Muscle of leg (tissue), 11 donors: ENCODE data around the gene LKAAEAR1. TPM values are rescaled to one million over a fixed set of nuclear protein-coding genes. Genes with fewer than 3 reads are reported as not detected.

Experiments used
- DNase-seq: peaks from one replicate; pipeline ENCODE4 v3.0.0; 2013
- H3K27ac ChIP-seq: one replicate; pipeline ENCODE4 v1.5.1; 2013; ENCODE audit warnings: mild to moderate bottlenecking, low read length, control low read depth
- H3K27me3 ChIP-seq: one replicate; pipeline ENCODE4 v1.6.1; 2013; ENCODE audit warnings: low read length; ENCODE audit not compliant: control insufficient read depth, insufficient read depth
- H3K36me3 ChIP-seq: one replicate; pipeline ENCODE4 v1.6.1; 2013; ENCODE audit warnings: low read length; ENCODE audit not compliant: control insufficient read depth, insufficient read depth
- H3K4me1 ChIP-seq: one replicate; pipeline ENCODE4 v1.6.1; 2013; ENCODE audit warnings: low read length; ENCODE audit not compliant: control insufficient read depth, insufficient read depth
- H3K4me3 ChIP-seq: one replicate; pipeline ENCODE4 v1.5.1; 2013; ENCODE audit warnings: low read length, control low read depth
- H3K9me3 ChIP-seq: replicated peaks from 2 replicates; pipeline ENCODE4 v1.6.1; 2013; ENCODE audit warnings: low read depth, low read length; ENCODE audit not compliant: control insufficient read depth
- WGBS: methylation state at CpG from one replicate; pipeline ENCODE4 v1.1.5; 2013; ENCODE audit warnings: missing lambda C conversion rate; ENCODE audit not compliant: insufficient coverage; 5-methylcytosine and 5-hydroxymethylcytosine counted together
- polyA plus RNA-seq, 8 donors: library from polyadenylated mRNA; unstranded; fragments of 120-200 nt; gene quantifications; one replicate each; pipeline versions ENCODE4 v1.2.1 to v1.2.3, GENCODE V29; 2013; ENCODE audit warnings: inconsistent platforms in 1 of 8, low replicate concordance in 1 of 8; ENCODE audit not compliant: insufficient read length in 8 of 8, insufficient read depth in 1 of 8
- total RNA-seq: library from RNA; stranded (reverse); fragments of 120-200 nt; gene quantifications from one replicate; pipeline ENCODE4 v1.2.4, GENCODE V29; 2013

Gene LKAAEAR1
- total and polyA plus RNA-seq, 9 donors: 0.27 to 0.28 (median 0.27) TPM; not detected in 5

DNA sequence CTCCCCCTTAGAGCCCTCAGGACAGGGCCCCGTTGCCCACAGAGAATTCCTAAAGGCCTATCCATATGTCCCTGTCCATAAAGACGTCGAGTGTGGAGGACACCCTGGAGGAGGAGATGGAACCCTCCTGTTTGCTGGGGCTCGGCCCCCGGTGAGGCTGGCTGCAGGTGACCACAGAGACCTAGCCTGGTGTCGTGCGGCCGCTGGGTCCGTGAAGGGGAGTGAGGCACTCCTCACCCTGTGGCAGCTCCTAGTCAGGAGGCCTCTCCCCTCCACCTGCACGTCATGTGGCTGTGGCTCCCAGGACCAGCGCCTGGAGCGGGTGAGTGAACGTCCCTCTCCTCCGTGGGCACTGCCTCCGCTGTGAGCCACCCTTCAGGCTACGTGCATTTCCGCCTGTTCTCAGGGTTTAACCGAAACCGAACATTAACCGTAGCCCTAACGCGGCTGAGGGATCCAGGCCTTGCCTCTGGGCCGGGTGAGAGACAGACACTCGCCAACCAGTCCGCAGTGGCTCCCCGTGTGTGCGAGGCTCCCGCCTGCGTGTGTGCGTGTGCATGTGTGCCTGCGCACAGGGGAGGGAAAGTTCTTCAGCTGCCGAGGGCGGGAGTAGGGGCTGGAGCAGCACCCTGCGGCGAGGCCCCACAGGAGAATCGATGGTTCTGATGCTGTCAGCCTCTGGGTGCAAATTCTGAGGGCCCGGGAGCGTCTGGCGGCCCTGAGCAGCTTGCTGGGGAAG lies 27.1 kb downstream of the LKAAEAR1 start:
- H3K4me3 ChIP-seq: no peak overlapping the region
- peak overlapping the region; percentile 67 for H3K27ac ChIP-seq
- no peak for DNase-seq
- no peaks in the 10 kb centered on the region for H3K36me3 ChIP-seq
- H3K27me3 ChIP-seq: peaks cover 25% of the 10 kb centered on the region
- peaks cover 43% of the 10 kb centered on the region for H3K4me1 ChIP-seq
- 47% methylated on average over 30 of the region's 39 CpGs for WGBS
- no peaks in the 10 kb centered on the region for H3K9me3 ChIP-seq

GRCh38 chr20:64056639-64056888 lies 27.6 kb downstream of the LKAAEAR1 start:
- Histone ChIP-seq H3K4me1 (peaks cover 47% of the 10 kb centered on the region), H3K9me3 (no peaks in the 10 kb centered on the region), H3K36me3 (no peaks in the 10 kb centered on the region), H3K27me3 (peaks cover 30% of the 10 kb centered on the region), H3K4me3 (no peak overlapping the region), H3K27ac (peak overlapping the region; percentile 67)
- no peak for DNase-seq
- 38% methylated on average over 5 of the region's 7 CpGs for WGBS

GRCh38 chr20:64055893-64056638 lies 28.1 kb downstream of the LKAAEAR1 start:
- peaks cover 49% of the 10 kb centered on the region for H3K4me1 ChIP-seq

DNA sequence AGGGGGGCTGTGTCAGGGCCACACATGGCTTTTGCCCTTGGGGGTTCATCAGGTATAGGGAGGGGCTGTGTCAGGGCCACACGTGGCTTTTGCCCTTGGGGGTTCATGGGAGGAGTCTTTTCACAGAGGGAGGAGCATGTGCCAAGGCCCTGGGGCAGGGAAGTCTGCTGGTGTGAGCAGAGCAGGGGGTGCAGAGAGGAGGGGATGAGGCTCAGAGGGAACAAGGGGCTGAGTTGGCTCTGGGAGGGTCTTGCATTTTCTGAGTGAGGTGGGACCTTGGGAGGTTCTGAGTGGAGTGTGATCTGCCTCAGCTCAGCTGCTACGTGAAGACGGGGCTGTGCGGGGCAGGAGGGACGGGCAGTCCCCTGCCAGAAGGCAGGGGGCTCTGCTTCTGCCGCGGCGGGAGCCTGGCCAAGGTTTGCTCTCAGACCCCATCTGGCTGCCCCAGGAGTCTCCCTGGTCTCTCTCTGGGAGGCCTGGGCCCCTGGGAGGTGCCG lies 28.8 kb downstream of the LKAAEAR1 start:
- H3K4me3 ChIP-seq: no peak overlapping the region
- DNase-seq: no peak
- peaks cover 41% of the 10 kb centered on the region for H3K27me3 ChIP-seq
- no peaks in the 10 kb centered on the region for H3K9me3 ChIP-seq
- H3K27ac ChIP-seq: peak overlapping the region; percentile 74
- peaks cover 53% of the 10 kb centered on the region for H3K4me1 ChIP-seq
- H3K36me3 ChIP-seq: no peaks in the 10 kb centered on the region
- WGBS: 63% methylated on average over 9 of the region's 9 CpGs

More at GRCh38 chr20:64055893-64056638, 28.1 kb downstream of the LKAAEAR1 start:
- Histone ChIP-seq H3K9me3 (no peaks in the 10 kb centered on the region), H3K36me3 (no peaks in the 10 kb centered on the region), H3K4me3 (no peak overlapping the region), H3K27me3 (peaks cover 35% of the 10 kb centered on the region), H3K27ac (peak overlapping the region; percentile 74)
- WGBS: 45% methylated on average over 17 of the region's 22 CpGs
- peak; percentile 49 for DNase-seq

GRCh38 chr20:64053841-64054661 lies 30.1 kb downstream of the LKAAEAR1 start:
- Histone ChIP-seq H3K36me3 (no peaks in the 10 kb centered on the region), H3K4me1 (peaks cover 60% of the 10 kb centered on the region), H3K27ac (peak overlapping the region; percentile 77), H3K27me3 (peaks cover 50% of the 10 kb centered on the region), H3K9me3 (no peaks in the 10 kb centered on the region), H3K4me3 (no peak overlapping the region)
- WGBS: 24% methylated on average over 9 of the region's 17 CpGs
- DNase-seq: peak; percentile 79

DNA sequence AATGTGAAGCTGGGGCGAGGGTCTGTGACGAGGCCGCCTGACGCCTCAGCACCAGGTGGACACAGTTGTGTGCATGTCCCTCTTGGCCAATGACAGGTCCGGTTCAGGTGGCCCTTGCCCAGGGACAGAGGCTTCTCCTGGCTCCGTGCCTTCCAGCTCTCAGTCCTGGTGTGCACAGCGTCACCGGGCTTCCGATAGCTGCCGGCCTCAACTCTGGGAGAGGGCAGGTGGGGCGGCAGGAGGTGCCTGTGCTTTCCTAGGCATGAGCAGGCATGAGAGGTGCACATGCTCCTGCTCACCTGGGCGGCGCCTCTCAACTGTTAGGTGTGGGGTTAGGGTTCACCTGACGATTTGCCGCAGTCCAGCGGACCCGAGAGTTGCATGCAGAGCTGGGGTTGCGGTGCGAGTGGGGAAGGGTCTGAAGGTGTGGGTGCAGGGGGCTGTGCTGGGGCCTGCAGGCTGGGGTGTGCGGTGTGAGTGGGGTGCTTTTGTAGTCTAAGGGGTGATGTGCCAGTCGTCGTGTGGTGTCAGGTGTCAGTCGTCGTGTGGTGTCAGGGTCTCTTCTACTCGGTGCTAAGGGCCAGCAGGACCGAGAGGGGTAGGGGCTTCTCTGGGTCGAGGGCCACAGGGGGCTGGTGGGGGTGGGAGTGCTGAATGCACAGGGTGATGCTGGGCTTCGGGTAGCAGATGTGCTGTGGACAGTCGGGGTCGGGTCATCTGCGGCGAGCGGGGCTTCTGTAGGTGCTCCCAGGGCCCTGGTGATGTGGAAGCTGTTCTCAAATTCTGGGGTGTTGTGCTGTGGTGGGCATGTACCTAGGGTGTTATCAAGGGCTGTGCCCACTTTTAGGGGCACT lies 31.0 kb downstream of the LKAAEAR1 start:
- Histone ChIP-seq H3K27me3 (peaks cover 48% of the 10 kb centered on the region), H3K36me3 (no peaks in the 10 kb centered on the region), H3K4me1 (peaks cover 60% of the 10 kb centered on the region), H3K27ac (peak overlapping the region; percentile 74), H3K4me3 (no peak overlapping the region), H3K9me3 (no peaks in the 10 kb centered on the region)
- no peak for DNase-seq
- 80% methylated on average over 32 of the region's 33 CpGs for WGBS

GRCh38 chr20:64052326-64052722 lies 31.9 kb downstream of the LKAAEAR1 start:
- no peak overlapping the region for H3K4me3 ChIP-seq
- H3K4me1 ChIP-seq: peaks cover 51% of the 10 kb centered on the region
- no peaks in the 10 kb centered on the region for H3K9me3 ChIP-seq
- WGBS: 62% methylated on average over 3 of the region's 10 CpGs
- DNase-seq: no peak
- H3K27me3 ChIP-seq: peaks cover 50% of the 10 kb centered on the region
- peak overlapping the region; percentile 74 for H3K27ac ChIP-seq
- H3K36me3 ChIP-seq: no peaks in the 10 kb centered on the region

DNA sequence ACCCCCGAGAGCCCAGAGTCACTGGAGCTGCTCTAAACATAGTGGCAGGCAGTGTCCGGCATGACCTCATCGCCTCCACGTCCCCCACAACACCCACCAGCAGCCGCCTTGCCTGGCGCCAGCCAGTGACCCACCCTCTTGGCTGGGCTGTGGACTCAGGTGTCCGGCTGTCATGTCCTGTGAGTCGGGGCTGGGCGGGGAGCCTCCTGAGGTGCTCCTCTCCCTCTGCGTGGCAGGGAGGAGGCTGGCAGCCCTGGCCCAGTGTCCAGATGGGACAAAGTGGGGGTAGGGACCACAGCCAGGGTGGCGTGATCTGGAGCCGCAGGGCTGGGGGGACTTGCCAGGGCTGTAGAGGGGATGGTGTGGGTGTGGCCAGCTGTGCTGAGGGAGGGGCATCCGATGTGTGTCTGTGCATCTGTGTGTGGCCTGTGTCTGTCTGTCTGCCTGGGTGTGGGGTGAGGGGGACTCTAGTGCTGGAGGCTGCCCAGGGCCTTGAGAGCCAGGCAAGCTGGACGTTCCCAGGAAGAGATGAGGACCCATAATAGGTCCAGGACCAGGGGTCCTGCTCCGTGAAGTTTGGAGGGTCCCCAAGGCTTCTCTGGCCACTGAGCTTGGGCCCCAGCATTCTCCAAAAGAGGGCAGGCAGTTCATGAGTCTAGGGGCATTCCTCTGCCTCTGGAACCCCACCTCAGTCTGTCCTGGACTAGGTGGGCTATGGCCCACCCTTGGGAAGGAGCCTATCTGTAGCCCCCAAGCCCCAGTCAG lies 32.5 kb downstream of the LKAAEAR1 start:
- H3K9me3 ChIP-seq: no peaks in the 10 kb centered on the region
- peak overlapping the region; percentile 74 for H3K27ac ChIP-seq
- no peaks in the 10 kb centered on the region for H3K36me3 ChIP-seq
- no peak for DNase-seq
- no peak overlapping the region for H3K4me3 ChIP-seq
- peaks cover 51% of the 10 kb centered on the region for H3K4me1 ChIP-seq
- WGBS: 78% methylated on average over 14 of the region's 15 CpGs
- peaks cover 54% of the 10 kb centered on the region for H3K27me3 ChIP-seq

DNA sequence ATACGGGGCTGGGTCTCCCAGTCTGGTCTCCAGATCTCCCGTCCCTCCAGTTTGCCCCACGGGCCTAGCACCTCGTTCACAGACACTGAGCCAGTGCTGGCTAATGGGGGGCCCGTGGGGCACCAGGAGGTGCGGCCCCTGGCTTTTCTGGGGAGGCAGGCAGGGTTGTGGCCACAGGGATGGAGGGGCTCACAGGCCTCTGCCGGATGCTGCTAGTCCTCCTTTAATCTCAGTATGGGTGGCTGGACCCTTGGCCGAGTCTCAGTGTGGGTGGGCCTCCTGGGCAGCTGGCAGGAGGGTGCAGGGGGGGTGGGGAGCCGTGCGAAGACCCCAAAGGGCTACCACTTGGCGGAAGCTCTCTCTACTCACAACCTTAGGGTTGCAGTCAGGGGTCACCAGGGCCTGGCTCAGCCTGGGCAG lies 33.2 kb downstream of the LKAAEAR1 start:
- peaks cover 58% of the 10 kb centered on the region for H3K27me3 ChIP-seq

More for the DNA sequence above, 33.2 kb downstream of the LKAAEAR1 start:
- peak overlapping the region; percentile 74 for H3K27ac ChIP-seq
- DNase-seq: no peak
- no peak overlapping the region for H3K4me3 ChIP-seq
- no peaks in the 10 kb centered on the region for H3K9me3 ChIP-seq
- H3K36me3 ChIP-seq: no peaks in the 10 kb centered on the region
- peaks cover 44% of the 10 kb centered on the region for H3K4me1 ChIP-seq
- WGBS: 84% methylated on average over 6 of the region's 11 CpGs
